DND-41 (cell line): ENCODE data around the gene SERPINB3.

Source experiments
- EZH2 ChIP-seq: IDR thresholded peaks from 3 replicates; pipeline ENCODE4 v1.6.1; 2012; ENCODE audit warnings: borderline replicate concordance, low read depth, mild to moderate bottlenecking, moderate library complexity, low read length, inconsistent platforms; ENCODE audit not compliant: severe bottlenecking
- TF ChIP-seq, protein P1 (sequence below): IDR thresholded peaks from 2 replicates; pipeline ENCODE4 v1.5.1; 2012; ENCODE audit warnings: borderline replicate concordance, low read length, moderate library complexity, mild to moderate bottlenecking; ENCODE audit not compliant: poor library complexity, severe bottlenecking; ENCODE audit errors: extremely low read depth

DNA sequence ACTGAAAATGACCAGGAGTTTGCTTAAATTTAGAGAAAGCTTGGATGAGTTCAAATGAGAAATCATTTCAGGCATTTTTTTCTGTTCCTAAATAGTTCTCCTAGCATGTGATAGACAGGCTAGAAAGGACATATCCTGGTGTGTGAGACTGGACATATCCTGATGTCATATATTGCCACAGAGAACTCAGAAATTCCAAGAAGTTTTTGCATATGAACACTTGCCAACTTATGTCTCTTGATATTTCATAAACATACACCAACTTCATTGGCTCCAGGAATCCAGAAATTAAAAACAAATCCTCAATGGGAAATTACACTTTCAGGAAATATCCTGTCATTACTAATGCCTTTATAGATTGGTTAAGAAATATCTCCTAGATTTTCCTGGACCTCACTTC lies 14.8 kb downstream of the SERPINB3 start:
- TF ChIP-seq, protein P1, sequence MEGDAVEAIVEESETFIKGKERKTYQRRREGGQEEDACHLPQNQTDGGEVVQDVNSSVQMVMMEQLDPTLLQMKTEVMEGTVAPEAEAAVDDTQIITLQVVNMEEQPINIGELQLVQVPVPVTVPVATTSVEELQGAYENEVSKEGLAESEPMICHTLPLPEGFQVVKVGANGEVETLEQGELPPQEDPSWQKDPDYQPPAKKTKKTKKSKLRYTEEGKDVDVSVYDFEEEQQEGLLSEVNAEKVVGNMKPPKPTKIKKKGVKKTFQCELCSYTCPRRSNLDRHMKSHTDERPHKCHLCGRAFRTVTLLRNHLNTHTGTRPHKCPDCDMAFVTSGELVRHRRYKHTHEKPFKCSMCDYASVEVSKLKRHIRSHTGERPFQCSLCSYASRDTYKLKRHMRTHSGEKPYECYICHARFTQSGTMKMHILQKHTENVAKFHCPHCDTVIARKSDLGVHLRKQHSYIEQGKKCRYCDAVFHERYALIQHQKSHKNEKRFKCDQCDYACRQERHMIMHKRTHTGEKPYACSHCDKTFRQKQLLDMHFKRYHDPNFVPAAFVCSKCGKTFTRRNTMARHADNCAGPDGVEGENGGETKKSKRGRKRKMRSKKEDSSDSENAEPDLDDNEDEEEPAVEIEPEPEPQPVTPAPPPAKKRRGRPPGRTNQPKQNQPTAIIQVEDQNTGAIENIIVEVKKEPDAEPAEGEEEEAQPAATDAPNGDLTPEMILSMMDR = no peak
- TF ChIP-seq EZH2 = no peak
